HG02571 (cell line): ENCODE measurements around the gene PLEKHD1.

ENCODE experiments used
- ATAC-seq: cut with Tn5 transposase; IDR thresholded peaks from one replicate; pipeline ENCODE4 v1.9.1; 2021; ENCODE audit warnings: mild to moderate bottlenecking, moderate library complexity; ENCODE audit not compliant: unreplicated experiment

PLEKHD1 gene

DNA sequence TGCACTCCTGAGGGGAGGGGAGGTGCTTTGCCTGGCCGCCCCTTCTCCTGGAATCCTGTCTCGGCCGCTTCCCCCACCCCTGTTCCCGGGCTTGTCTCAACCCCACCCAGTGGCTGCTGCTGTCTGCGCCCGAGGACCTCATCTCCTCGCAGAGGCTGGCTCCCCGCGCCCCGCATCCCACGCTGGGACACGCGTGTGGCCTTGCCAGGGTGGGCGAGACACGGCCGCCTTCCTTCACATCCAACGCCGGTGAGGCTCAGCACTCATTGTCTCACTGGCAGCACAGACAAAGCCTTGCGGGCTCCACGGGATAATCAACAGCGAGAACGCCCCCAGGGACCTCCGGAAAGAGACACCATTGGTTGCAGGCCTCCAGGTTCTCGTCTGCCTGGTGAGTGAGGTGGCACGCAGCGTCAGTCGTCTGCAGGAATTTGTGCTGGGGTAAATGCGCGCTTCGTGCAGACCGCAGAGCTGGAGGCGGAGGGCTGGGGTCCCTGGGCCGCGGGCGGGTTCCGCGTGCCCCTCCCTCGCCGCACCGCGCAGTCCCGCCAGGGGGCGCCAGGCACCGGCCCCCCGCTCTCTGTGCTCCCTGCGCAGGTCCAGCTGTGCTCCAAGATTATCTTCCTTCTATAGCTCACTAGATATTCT is 63.3 kb downstream of the PLEKHD1 start:
- ATAC-seq, result no peak

DNA sequence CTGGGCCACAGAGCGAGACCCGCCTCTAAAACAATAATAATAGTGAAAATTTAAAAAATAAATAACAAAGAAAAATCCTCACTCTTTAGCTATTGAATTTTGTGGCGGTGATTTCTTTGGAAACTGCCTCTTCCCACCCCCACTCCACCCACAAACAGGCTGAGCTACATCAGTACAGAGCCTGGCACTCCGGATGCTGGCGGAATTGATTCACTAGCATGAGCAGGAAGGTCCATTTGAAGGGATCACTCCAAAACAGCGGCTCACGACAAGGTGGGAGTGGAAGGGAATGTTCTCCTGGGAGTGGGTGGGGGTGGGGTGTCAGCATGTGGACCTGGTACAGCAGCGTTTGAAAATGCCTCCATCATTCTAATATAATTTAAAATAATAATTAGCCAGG is 64.0 kb downstream of the PLEKHD1 start:
- ATAC-seq, result no peak

DNA sequence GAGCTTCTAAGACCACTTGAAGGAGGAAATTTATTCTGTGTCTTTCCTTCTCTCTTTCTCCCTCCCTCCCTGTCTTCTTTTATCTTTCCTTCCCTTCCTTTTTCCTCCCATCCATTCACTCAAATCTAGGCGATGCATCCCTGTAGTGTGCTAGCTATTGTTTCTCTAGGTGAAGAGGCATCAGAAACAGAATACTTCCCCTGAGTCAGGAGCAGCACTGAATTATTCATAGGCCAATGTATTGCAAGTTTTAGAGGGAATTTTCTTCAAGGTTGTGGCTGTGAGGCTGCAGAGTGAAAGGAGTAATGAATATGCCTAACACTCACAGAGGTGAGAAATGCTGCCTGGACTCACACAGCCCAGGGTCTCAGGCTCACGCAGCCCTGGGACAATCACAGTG is 67.0 kb downstream of the PLEKHD1 start:
- ATAC-seq, result no peak

DNA sequence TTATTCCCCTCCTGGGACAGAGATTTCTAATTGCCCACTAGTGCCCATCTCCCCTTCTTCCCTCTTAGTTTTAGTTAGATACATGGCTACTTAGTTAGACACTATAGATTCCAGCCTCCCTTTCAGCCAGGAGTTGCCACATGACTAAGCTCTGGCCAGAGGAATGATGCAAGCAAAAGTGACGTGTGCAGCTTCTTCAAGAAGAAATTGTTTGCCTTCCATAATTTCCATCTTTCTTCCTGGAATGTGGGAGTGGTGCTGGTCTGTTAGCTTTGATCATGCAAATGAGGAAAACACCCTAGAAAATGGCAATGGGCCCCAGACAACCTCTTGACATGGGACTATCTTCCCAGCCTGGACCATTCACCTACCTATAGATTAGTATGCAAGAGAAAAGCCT is 68.7 kb downstream of the PLEKHD1 start:
- no peak for ATAC-seq

DNA sequence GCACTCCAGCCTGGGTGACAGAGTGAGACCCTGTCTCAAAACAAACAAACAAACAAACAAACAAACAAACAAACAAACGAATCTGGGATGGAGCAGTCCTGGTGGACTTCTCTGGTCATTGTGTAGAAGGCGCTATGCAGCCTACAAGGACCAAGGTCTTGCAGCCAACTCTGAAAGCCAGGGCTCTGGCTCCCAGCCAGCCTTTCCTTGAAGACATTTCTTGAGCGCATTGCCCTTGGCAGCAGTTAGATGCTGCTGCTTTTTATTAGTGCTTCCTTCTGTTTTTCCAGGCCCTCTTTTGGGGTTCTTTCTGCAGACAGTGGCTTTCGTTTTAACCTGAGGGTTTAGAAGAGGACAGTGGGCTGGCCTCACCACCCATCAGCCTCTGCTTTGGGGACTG is 70.0 kb downstream of the PLEKHD1 start:
- no peak for ATAC-seq

DNA sequence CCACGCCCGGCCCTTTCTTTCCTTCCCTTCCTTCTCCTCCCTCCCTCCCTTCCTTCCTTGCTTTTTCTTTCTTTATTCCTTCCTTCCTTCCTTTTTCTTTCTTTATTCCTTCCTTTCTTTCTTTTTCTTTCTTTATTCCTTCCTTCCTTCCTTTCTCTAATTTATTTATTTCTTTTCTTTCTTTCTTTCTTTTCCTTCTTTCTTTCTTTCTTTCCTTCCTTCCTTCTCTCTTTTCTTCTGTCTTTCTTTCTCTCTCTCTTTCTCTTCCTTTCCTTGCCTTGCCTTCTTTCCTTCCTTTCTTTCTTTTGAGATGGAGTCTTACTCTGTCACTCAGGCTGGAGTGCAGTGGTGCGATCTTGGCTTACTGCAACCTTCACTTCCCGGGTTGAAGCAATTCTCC is 74.2 kb downstream of the PLEKHD1 start:
- ATAC-seq, result no peak

DNA sequence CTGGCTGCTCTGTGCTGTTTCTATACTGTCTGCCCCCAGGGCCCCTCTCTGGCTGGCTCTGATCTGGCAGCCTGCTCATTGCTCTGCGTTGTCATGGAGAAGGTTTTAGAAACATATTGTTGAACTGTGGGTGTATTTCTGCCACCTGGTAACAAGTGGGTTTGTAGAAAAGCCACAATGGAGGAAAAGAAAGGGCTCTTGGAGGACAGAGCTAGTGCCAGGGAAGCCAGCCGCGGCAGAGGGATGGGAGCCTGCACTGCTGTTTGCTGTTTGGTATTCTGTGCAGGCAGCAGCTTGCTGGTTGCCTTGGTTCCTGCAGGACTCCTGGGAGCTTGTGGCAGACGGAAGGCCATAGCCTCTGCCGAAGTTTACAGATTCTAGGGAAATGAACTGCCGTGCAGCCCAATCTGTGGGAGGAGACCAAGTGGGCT is 75.1 kb downstream of the PLEKHD1 start:
- no peak for ATAC-seq

DNA sequence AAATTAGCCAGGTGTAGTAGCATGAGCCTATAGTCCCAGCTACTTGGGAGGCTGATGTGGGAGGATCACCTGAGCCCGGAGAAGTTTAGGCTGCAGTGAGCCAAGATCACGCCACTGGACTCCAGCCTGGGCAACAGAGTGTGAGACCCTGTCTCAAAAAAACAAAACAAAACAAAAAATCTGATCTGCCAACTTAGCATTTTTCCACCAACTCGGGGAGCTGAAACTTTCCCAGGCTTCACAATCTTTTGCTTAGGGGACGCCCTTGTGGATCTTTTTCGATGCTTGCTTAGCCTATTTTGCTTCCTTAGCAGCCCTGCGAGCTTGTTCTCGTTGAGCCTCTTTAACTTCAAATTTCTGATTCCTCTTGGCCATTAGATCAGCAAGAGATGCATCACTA is 76.3 kb downstream of the PLEKHD1 start:
- no peak for ATAC-seq

DNA sequence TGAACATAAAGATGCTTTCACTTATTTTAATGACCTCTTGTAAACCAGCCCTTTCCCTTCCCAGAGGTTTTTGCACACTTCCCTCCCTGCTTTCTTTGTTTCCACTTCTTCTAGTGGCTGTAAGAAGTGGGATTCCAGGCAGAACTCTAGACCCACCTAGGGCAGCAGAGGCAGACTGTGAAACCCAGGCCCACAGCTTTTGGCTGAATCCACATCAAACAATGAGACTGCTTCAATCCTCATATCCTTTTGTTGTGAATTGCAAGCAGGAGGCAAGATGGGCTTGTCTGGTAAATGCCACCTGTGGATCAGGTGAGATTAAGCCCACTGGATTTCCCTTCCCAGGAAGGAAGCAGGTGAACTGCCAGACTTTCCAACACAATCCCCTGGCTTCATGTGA is 77.4 kb downstream of the PLEKHD1 start:
- no peak for ATAC-seq

DNA sequence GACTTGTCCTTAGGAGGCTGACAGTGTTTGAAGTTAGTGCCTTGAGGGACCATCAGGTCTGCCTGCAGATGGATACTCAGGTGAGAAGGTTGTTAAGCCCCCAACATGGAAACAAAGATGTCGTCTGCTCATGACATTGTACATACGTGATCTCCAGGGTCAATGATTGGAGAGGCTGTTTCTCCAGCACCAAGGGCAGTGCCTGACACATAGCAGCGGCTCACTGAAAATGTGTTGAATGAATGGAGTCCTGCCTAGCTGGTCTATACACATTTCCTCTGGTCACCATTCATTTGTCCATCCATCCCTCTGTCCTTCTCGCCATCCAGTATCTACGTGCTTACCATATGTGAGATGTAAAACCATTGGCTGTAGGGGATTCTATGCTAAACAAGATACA is 83.0 kb downstream of the PLEKHD1 start:
- no peak for ATAC-seq

DNA sequence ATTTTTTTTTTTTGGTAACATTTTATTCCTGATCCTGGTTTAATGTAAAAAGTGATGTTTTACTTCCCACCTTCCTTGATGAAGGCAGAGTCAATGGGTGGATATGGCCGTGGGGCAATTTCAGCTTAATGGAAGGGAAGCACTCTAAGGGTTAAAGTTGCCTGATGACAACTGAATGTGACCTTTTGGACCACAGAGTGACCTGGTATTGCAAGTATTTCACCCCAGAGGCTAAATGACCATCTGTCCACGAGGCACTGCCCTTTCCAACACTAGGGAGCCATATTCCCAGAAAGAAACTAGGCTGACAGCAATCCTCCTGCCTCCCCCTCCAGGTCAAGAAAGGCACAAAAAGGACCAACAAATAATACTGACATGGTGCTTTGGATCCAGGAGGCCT is 85.3 kb downstream of the PLEKHD1 start:
- no peak for ATAC-seq

DNA sequence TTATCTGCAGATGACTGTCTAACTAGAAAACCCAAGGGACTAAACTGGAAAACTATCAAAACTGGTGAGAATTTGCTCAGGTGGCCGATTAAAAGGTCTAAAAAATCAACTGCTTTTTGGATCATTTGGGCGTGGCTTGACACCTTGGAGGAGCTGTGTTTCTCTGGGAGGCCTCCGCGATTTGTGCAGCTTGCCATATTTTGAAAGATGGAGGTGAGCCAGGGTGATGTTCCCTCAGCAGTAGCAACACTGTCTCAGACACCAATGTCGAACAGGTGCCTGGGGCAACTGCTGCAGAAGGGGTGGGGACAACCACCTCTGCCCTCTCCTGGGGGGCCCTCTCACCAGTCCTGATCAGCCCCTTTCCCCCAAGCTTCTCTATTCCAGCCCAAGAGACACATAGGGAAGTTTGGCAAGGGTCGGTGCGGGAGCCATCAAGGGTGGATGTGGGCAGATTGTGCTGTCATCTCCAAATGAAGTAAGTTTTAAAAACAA is 86.4 kb downstream of the PLEKHD1 start:
- no peak for ATAC-seq

DNA sequence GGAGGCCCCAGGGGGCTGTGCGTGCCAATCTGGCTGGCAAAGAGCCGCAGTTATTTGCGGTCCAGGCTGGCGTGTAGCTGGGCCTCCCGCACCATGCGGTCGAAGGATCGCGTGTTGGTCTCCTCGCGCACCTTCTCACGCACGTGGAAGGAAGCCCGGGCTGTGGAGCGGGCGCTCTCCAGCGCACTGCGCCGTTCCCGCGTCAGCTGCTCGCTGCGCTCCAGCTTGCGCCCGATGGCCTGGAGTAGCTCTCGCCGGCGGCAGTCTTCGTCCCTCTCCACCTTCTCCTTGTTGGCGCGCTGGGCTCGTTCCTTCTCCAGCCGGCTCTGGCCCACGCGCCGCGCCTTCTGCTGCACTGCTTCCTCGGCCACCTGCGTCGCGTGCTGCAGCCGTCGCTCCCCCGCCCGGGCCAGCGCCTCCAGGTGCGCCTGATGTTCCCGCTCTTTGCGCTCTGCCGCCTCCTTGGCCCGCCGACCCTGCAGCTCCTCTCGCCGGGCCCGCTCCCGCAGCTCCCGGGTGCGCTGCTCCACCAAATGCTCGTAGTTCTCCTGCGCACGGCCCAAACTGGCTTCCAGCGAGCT is 87.0 kb downstream of the PLEKHD1 start:
- no peak for ATAC-seq

DNA sequence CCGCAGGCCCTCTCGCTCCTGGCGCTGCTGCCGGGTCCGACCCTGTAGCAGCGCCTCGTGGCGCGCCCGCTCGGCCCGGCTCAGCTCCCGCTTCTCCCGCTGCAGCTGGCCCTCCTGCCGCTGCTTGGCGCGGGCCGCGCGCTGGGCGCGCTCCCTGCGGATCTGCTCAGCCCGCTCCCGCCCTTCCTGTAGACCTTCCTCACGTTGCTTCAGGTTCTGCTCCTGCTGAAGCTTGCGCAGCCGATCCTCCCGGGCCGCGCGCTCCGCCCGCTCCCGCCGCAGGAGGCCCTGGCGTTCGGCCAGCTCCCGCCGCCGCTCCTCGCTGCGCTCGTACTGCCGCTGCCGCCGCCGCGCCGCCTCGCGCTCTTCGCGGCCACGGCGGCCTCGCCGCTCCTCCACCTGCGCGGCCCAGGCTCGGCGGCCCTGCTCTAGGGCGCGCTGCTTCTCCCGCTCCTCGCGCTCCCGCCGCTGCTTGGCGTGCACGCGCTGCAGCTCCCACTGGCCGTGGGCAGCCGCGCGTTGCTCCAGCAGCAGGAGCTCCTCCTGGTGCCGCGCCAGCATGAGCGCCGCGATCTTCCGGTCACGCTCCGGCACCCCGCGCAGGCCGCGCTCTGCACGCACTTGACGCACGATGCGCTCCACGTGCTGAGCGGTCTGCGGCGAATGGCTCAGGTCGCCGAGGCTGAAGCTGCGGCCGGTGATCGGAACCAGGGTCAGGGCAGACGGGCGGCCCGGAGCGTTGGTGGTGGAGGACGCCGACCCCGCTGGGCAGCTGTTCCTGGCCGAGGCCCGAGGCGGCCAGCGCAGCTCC is 87.7 kb downstream of the PLEKHD1 start:
- no peak for ATAC-seq

DNA sequence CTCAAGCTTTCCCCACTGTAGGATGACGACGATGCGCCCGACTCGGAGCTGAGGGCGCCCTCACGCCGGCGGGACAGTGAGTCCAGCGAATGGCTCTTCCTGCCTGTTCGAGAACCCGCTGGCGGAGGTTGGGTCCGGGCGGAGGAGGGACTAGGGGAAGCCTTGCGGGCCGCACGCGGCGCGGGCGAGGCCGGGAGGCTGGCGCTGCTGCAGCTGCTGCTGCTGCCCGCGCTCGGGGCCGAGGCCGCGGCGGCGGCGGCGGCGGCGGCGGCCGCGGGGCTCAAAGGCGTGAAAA is 88.3 kb downstream of the PLEKHD1 start:
- no peak for ATAC-seq

DNA sequence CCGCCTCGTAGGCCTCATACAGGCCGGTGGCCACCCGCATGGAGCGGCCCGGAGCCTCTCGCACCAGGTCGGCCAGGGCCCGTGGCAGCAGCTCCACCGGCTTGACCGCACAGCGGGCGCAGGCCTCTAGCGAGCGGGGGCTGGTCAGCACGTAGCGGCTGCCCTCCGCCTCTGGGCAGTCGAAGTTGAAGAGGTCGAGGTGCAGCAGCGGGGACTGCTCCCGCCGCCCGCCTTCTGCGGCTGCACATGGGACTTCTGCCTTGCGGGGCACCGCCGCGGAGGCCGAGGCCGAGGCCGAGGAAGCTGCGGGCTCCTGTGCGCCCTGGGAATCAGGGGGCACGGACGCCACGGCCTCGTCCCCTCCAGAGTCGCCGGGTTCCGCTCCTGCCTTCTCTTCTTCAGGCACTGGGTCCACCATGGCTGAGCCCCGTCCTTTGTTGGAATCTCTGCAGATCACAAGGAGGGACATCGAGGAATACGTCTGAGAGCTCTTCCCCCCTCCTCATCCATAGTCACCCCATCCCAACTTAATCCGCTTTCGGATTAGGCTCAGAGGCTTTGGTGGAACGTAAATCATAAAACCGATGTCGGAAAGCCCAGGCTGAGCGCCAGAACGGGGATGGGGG is 88.8 kb downstream of the PLEKHD1 start:
- ATAC-seq, result no peak

DNA sequence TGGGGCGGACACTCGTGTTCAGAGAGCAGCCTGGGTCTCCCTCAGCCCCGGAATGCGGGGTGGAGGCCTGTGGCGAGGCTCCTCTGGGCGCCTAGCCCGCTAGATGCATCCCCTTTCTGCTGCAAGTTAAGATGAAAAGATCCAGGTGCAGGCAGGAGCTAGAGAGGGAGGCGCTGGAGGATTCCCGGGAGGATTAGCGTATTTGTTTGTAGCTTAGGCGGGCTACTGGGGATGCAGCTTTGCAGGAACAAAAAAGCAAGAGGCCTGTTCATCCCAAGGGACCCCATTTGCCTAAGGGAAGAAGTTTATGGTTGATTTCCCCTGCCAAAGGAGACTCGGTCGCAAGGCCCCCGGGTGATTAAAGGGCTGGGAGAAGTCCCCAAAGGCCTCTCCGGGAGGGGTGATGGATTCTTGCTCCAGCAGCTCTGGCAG is 89.3 kb downstream of the PLEKHD1 start:
- no peak for ATAC-seq

DNA sequence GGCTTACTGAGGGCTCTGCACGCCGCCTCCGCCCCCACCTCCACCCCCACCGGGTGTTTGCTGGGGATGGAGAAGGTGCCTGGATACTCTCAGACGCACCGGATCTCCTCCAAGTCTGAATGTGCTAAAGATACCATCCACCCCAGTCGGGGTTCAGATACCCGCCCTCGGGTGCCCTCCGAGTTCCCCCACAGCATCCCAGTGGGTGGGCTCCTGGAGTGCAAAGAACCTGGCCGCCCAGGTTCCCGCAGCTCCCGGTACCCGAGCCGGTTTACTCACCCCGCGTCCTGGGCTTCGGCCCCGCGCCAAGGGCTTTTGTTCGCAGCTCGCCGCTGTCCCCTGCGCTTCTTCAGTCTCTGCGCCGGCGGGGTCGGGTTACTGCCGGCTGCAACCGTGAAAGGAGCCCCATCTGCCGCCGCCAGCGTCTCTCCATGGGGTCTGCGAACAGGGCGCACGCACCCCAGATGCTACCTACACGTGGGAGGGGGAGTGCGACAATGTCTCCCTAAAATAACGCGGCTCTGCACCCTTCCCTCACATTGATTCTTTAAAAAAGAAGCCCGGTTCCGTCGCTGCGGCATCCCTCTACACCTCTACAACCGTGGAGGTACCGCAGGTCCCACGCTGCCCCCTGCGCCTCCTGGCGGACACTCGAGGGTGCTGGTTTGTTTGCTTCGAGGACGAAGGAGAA is 89.9 kb downstream of the PLEKHD1 start, which contains the start of gene CCDC177:
TSS of gene CCDC177 (minus strand) at position 609 of the 691 bp plus-strand sequence. CDS start 1,249 bp downstream, outside the sequence.
- ATAC-seq, result no peak

DNA sequence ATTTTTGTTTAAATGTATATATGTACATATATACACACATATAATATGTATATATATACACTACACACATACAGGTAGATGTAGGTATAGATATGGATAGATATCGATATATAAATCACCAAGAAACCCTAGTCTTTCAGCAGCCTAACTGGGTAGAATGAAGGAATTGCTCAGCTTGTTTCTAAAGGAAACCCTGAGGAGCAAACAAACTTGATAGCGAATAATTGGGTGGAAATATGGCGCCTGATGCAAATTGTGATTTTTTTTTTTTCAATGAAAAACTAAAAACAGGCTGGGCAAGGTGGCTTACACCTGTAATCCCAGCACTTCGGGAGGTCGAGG is 90.4 kb downstream of the PLEKHD1 start:
- ATAC-seq, result no peak

DNA sequence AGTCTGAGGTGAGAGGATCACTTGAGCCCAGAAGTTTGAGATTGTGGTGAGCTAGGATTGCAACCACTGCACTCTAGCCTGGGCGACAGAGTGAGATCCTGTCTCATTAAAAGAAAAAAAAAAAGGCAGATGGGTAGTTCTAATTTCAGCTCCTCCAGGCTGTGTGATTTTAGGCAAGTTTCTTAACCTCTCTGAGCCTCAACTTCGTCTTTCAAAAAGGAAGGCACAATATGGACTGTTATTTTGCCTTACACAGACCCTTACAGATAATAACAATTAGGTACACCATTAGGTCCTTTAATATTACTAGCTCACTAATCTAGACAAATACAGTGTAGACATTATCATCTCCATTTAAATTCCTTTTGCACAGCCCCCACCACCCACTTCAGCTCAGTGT is 94.9 kb downstream of the PLEKHD1 start:
- no peak for ATAC-seq

DNA sequence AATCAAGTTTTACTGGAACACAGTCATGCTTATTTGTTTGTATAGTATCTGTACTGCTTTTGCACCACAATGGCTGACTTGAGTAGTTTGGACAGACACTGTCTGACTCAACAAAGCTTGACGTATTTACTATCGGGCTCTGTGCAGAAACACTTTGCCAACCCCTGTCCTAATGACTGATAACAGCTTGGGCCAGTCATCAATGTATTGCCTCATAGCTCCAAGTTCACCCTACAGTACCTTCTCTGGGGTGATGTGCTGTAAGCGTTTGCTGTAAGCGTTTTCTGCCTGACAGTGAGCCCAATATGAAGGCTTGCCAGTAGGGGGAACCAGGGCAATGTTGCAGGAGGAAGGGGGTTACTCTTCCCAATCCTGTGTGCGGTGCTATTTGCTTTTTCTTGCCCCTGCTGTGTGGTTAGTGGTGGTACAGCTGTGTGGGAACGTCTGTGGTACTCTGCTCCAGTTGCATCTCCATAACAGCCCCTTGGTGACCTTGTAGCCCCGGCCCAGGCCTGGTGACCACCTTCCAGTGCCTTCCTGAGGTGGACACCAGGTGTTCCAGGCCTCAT is 95.6 kb downstream of the PLEKHD1 start:
- ATAC-seq, result no peak
